ENCODE data around the gene ZNF385D. TPM values are rescaled to one million over a fixed set of nuclear protein-coding genes. Genes with fewer than 3 reads are reported as not detected.

Gene ZNF385D
- total RNA-seq, 1 donor from 2014 or later, result 13.5 TPM

GRCh38 chr3:21526461-21526860 lies 224.5 kb downstream of the ZNF385D start:
- Histone ChIP-seq H3K27ac (no peak overlapping the region), H3K4me3 (no peak overlapping the region), H3K4me1 (no peaks in the 10 kb centered on the region), H3K27me3 (no peaks in the 10 kb centered on the region), H3K9me3 (no peaks in the 10 kb centered on the region), H3K36me3 (no peaks in the 10 kb centered on the region)
- intact Hi-C loops (cut with DNase I), result no loop called here
- no peak for TF ChIP-seq POLR2A (IDR thresholded peaks at IDR 0.05)
- no peak for TF ChIP-seq POLR2AphosphoS5 (IDR thresholded peaks at IDR 0.05; ENCODE audit: insufficient read depth in 1 of 2, low read depth in 1 of 2)
- TF ChIP-seq, protein P1, sequence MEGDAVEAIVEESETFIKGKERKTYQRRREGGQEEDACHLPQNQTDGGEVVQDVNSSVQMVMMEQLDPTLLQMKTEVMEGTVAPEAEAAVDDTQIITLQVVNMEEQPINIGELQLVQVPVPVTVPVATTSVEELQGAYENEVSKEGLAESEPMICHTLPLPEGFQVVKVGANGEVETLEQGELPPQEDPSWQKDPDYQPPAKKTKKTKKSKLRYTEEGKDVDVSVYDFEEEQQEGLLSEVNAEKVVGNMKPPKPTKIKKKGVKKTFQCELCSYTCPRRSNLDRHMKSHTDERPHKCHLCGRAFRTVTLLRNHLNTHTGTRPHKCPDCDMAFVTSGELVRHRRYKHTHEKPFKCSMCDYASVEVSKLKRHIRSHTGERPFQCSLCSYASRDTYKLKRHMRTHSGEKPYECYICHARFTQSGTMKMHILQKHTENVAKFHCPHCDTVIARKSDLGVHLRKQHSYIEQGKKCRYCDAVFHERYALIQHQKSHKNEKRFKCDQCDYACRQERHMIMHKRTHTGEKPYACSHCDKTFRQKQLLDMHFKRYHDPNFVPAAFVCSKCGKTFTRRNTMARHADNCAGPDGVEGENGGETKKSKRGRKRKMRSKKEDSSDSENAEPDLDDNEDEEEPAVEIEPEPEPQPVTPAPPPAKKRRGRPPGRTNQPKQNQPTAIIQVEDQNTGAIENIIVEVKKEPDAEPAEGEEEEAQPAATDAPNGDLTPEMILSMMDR (IDR thresholded peaks at IDR 0.05), result no peak
- no peak for DNase-seq (ENCODE audit: extremely low spot score in 2 of 2)

GRCh38 chr3:21524133-21524532 lies 226.9 kb downstream of the ZNF385D start:
- no peaks in the 10 kb centered on the region for H3K36me3 ChIP-seq
- no peak overlapping the region for H3K27ac ChIP-seq
- TF ChIP-seq POLR2AphosphoS5 (IDR thresholded peaks at IDR 0.05; ENCODE audit: insufficient read depth in 1 of 2, low read depth in 1 of 2) (no peak), POLR2A (IDR thresholded peaks at IDR 0.05) (no peak)
- TF ChIP-seq, protein P1 (IDR thresholded peaks at IDR 0.05), result no peak
- intact Hi-C loops (cut with DNase I), result no loop called here
- DNase-seq (ENCODE audit: extremely low spot score in 2 of 2), result no peak
- no peaks in the 10 kb centered on the region for H3K9me3 ChIP-seq
- no peaks in the 10 kb centered on the region for H3K27me3 ChIP-seq
- no peaks in the 10 kb centered on the region for H3K4me1 ChIP-seq
- no peak overlapping the region for H3K4me3 ChIP-seq

DNA sequence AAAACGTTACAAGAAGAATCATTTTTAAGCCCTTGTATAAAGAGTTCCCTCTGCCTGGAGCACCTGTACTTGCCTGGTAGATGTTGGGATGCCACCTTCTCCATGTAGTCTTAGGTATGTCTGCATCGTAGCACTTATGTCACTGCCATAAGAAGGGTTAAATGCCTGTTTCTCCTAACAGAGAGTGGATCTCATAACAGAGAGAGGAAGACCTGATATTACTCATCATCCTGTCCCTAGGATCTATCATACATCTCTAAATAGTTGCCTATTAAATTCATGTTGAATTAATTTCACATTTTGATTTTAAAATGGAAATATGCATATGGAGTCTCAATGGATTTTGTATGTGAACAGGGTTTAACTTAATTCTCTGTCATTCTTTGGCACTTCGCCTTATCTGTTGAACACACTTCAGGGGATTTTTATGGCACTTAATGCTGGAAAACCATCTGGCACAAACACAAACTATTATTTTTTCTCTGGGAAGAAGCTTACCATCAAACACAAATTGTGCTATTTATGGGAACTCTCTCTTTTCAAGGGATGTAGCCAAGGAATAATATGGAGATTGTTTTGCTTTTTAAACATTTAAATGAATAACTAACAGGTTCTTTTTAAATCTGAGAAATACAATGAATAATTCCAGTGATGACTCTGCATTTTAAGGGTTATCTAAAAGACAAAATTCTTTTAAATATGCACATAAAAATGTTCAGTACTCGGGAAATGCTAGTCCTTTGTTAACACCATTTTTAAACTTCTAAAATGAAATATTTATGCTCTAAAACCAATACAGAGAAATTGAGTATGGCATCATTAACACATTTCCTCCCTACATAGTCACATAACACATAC lies 230.7 kb downstream of the ZNF385D start:
- Histone ChIP-seq H3K27me3 (no peaks in the 10 kb centered on the region), H3K27ac (no peak overlapping the region), H3K4me3 (no peak overlapping the region), H3K4me1 (no peaks in the 10 kb centered on the region), H3K9me3 (no peaks in the 10 kb centered on the region), H3K36me3 (no peaks in the 10 kb centered on the region)
- TF ChIP-seq POLR2A (IDR thresholded peaks at IDR 0.05) (no peak), POLR2AphosphoS5 (IDR thresholded peaks at IDR 0.05; ENCODE audit: insufficient read depth in 1 of 2, low read depth in 1 of 2) (no peak)
- TF ChIP-seq, protein P1 (IDR thresholded peaks at IDR 0.05), result no peak
- intact Hi-C loops (cut with DNase I), result no loop called here
- no peak for DNase-seq (ENCODE audit: extremely low spot score in 2 of 2)

- no peaks in the 10 kb centered on the region for H3K9me3 ChIP-seq
- intact Hi-C loops (cut with DNase I), result no loop called here
Observed at GRCh38 chr3:21517184-21517583, 233.8 kb downstream of the ZNF385D start.

More at GRCh38 chr3:21517184-21517583, 233.8 kb downstream of the ZNF385D start:
- H3K36me3 ChIP-seq, result no peaks in the 10 kb centered on the region
- H3K4me1 ChIP-seq, result no peaks in the 10 kb centered on the region
- H3K27ac ChIP-seq, result no peak overlapping the region
- no peaks in the 10 kb centered on the region for H3K27me3 ChIP-seq
- no peak overlapping the region for H3K4me3 ChIP-seq
- TF ChIP-seq POLR2A (IDR thresholded peaks at IDR 0.05) (no peak), POLR2AphosphoS5 (IDR thresholded peaks at IDR 0.05; ENCODE audit: insufficient read depth in 1 of 2, low read depth in 1 of 2) (no peak)
- TF ChIP-seq, protein P1 (IDR thresholded peaks at IDR 0.05), result no peak
- DNase-seq (ENCODE audit: extremely low spot score in 2 of 2), result no peak
